CD4-positive, CD25-positive, alpha-beta regulatory T cell (primary cell): Measurements from ENCODE around the gene DNAH17. TPM values are rescaled to one million over a fixed set of nuclear protein-coding genes. Genes with fewer than 3 reads are reported as not detected.

Experiments used
- ATAC-seq, 2 donors: fragments of 150-1000 bp; cut with Tn5 transposase; one replicate each; pipeline ENCODE4 v1.10.0; 2021; ENCODE audit warnings: low read depth in 2 of 2, moderate number of reproducible peaks in 2 of 2, moderate library complexity in 1 of 2
- DNase-seq, 3 donors: peaks; one replicate each; pipeline versions ENCODE4 v3.0.0 to v3.0.0-alpha.2; 2012 to 2022; ENCODE audit warnings: mixed read lengths in 1 of 3
- H3K27ac ChIP-seq: one replicate; pipeline ENCODE4 v1.7.0; 2013; ENCODE audit warnings: mild to moderate bottlenecking, low read length; ENCODE audit not compliant: insufficient read depth, poor library complexity, severe bottlenecking
- H3K27me3 ChIP-seq: one replicate; pipeline ENCODE4 v1.7.0; 2013; ENCODE audit warnings: low read length; ENCODE audit not compliant: control insufficient read depth, insufficient read depth
- H3K36me3 ChIP-seq: one replicate; pipeline ENCODE4 v1.7.0; 2013; ENCODE audit warnings: mild to moderate bottlenecking, low read length, moderate library complexity; ENCODE audit not compliant: control insufficient read depth, insufficient read depth
- H3K4me1 ChIP-seq: 2 replicates; pipeline ENCODE4 v1.7.0; 2013; ENCODE audit warnings: mild to moderate bottlenecking, low read length; ENCODE audit not compliant: insufficient read depth, control insufficient read depth, poor library complexity, severe bottlenecking
- H3K4me3 ChIP-seq: one replicate; pipeline ENCODE4 v1.7.0; 2013; ENCODE audit warnings: low read depth, mild to moderate bottlenecking, low read length, moderate library complexity
- H3K9me3 ChIP-seq, 2 experiments: 1 replicate in 1 of 2; 2 replicates in 1 of 2; pipeline ENCODE4 v1.7.0; 2013; ENCODE audit warnings: low read length in 2 of 2, mild to moderate bottlenecking in 1 of 2, moderate library complexity in 1 of 2; ENCODE audit not compliant: control insufficient read depth in 2 of 2
- H3K27ac Mint-ChIP-seq, 3 donors: one replicate each; pipeline ENCODE4 v1.8.0; 2020 to 2022; ENCODE audit warnings: mild to moderate bottlenecking in 3 of 3, mixed read lengths in 3 of 3, moderate library complexity in 2 of 3
- H3K27me3 Mint-ChIP-seq: one replicate; pipeline ENCODE4 v1.8.0; 2022; ENCODE audit warnings: mild to moderate bottlenecking, mixed read lengths
- H3K36me3 Mint-ChIP-seq: one replicate; pipeline ENCODE4 v1.8.0; 2020; ENCODE audit warnings: mixed read lengths
- H3K4me1 Mint-ChIP-seq, 4 donors: one replicate each; pipeline ENCODE4 v1.8.0; 2020 to 2022; ENCODE audit warnings: mixed read lengths in 4 of 4, mild to moderate bottlenecking in 1 of 4
- H3K4me3 Mint-ChIP-seq, 4 donors: one replicate each; pipeline ENCODE4 v1.8.0; 2020 to 2022; ENCODE audit warnings: mild to moderate bottlenecking in 4 of 4, mixed read lengths in 4 of 4, moderate library complexity in 3 of 4
- H3K9me3 Mint-ChIP-seq, 7 donors: one replicate each; pipeline ENCODE4 v1.8.0; 2020 to 2022; ENCODE audit warnings: mixed read lengths in 7 of 7, mild to moderate bottlenecking in 3 of 7, moderate library complexity in 2 of 7
- polyA plus RNA-seq, 4 donors: library from polyadenylated mRNA; unstranded; fragments of 300-500 nt; fragmentation: Illumina TruSeq; gene quantifications; one replicate each; pipeline ENCODE4 v1.2.3, GENCODE V29; 2021
- total RNA-seq: library from RNA; stranded (reverse); gene quantifications from one replicate; pipeline ENCODE4 v1.2.3, GENCODE V29; 2022

DNAH17 gene
- total and polyA plus RNA-seq, 5 donors from 2014 or later: 0.24 to 3.4 (median 0.83) TPM; not detected in 1

GRCh38 chr17:78523934-78524655 is 53.1 kb downstream of the DNAH17 start:
- ATAC-seq (no peak), DNase-seq (no peak)
- H3K9me3 ChIP-seq: no peaks in the 10 kb centered on the region
- Mint-ChIP-seq H3K4me1 (no peaks in the 10 kb centered on the region), H3K36me3 (no peaks in the 10 kb centered on the region), H3K4me3 (no peak overlapping the region), H3K27ac (no peak overlapping the region), H3K9me3 (peaks cover 0 to 2% (median 0%) of the 10 kb centered on the region in 7 donors), H3K27me3 (peaks cover 5% of the 10 kb centered on the region)
- H3K4me3 ChIP-seq: no peak overlapping the region
- no peaks in the 10 kb centered on the region for H3K36me3 ChIP-seq
- H3K4me1 ChIP-seq: no peaks in the 10 kb centered on the region
- no peaks in the 10 kb centered on the region for H3K27me3 ChIP-seq
- no peak overlapping the region for H3K27ac ChIP-seq

GRCh38 chr17:78522031-78522809 is 55.0 kb downstream of the DNAH17 start:
- DNase-seq (no peak), ATAC-seq (no peak)
- Mint-ChIP-seq H3K27ac (peak overlapping the region in 2 of 3 donors; percentile 16 to 30), H3K4me3 (no peak overlapping the region), H3K9me3 (peaks cover 0 to 2% (median 0%) of the 10 kb centered on the region in 7 donors), H3K27me3 (peaks cover 10% of the 10 kb centered on the region), H3K36me3 (no peaks in the 10 kb centered on the region), H3K4me1 (no peaks in the 10 kb centered on the region)
- Histone ChIP-seq H3K36me3 (no peaks in the 10 kb centered on the region), H3K9me3 (no peaks in the 10 kb centered on the region), H3K27ac (no peak overlapping the region), H3K4me1 (no peaks in the 10 kb centered on the region), H3K4me3 (no peak overlapping the region), H3K27me3 (no peaks in the 10 kb centered on the region)

- no peaks in the 10 kb centered on the region for H3K27me3 ChIP-seq
- Mint-ChIP-seq H3K27ac (no peak overlapping the region), H3K4me3 (no peak overlapping the region), H3K27me3 (peaks cover 10% of the 10 kb centered on the region), H3K36me3 (no peaks in the 10 kb centered on the region), H3K9me3 (no peaks in the 10 kb centered on the region), H3K4me1 (no peaks in the 10 kb centered on the region)
- H3K4me3 ChIP-seq: no peak overlapping the region
- DNase-seq: no peak
- H3K9me3 ChIP-seq: no peaks in the 10 kb centered on the region
- H3K36me3 ChIP-seq: no peaks in the 10 kb centered on the region
- no peak overlapping the region for H3K27ac ChIP-seq
- no peak for ATAC-seq
- no peaks in the 10 kb centered on the region for H3K4me1 ChIP-seq
Measured at GRCh38 chr17:78517421-78517820, 59.8 kb downstream of the DNAH17 start.

- H3K36me3 ChIP-seq: no peaks in the 10 kb centered on the region
- Mint-ChIP-seq H3K27me3 (peaks cover 5% of the 10 kb centered on the region), H3K4me3 (no peak overlapping the region), H3K36me3 (no peaks in the 10 kb centered on the region), H3K27ac (no peak overlapping the region), H3K4me1 (no peaks in the 10 kb centered on the region), H3K9me3 (no peaks in the 10 kb centered on the region)
- H3K27me3 ChIP-seq: no peaks in the 10 kb centered on the region
- H3K4me1 ChIP-seq: no peaks in the 10 kb centered on the region
- no peak overlapping the region for H3K4me3 ChIP-seq
- ATAC-seq (no peak), DNase-seq (no peak)
- no peaks in the 10 kb centered on the region for H3K9me3 ChIP-seq
- H3K27ac ChIP-seq: no peak overlapping the region
Measured at GRCh38 chr17:78515480-78515879, 61.7 kb downstream of the DNAH17 start.

- H3K36me3 ChIP-seq: no peaks in the 10 kb centered on the region
- Mint-ChIP-seq H3K36me3 (no peaks in the 10 kb centered on the region), H3K9me3 (no peaks in the 10 kb centered on the region), H3K4me3 (no peak overlapping the region), H3K27ac (peak overlapping the region in 1 of 3 donors; percentile 90), H3K4me1 (no peaks in the 10 kb centered on the region), H3K27me3 (peaks cover 5% of the 10 kb centered on the region)
- no peaks in the 10 kb centered on the region for H3K27me3 ChIP-seq
- H3K9me3 ChIP-seq: no peaks in the 10 kb centered on the region
- ATAC-seq: no peak
- H3K4me3 ChIP-seq: no peak overlapping the region
- H3K4me1 ChIP-seq: no peaks in the 10 kb centered on the region
- no peak for DNase-seq
- H3K27ac ChIP-seq: no peak overlapping the region
Measured at GRCh38 chr17:78514521-78514920, 62.7 kb downstream of the DNAH17 start.

- H3K4me1 Mint-ChIP-seq: no peaks in the 10 kb centered on the region
- H3K27me3 Mint-ChIP-seq: peaks cover 2% of the 10 kb centered on the region
- ATAC-seq (no peak), DNase-seq (no peak)
- H3K36me3 Mint-ChIP-seq: no peaks in the 10 kb centered on the region
- no peaks in the 10 kb centered on the region for H3K9me3 Mint-ChIP-seq
- Histone ChIP-seq H3K27ac (no peak overlapping the region), H3K4me1 (no peaks in the 10 kb centered on the region), H3K36me3 (no peaks in the 10 kb centered on the region), H3K27me3 (no peaks in the 10 kb centered on the region), H3K4me3 (no peak overlapping the region), H3K9me3 (no peaks in the 10 kb centered on the region)
- no peak overlapping the region for H3K27ac Mint-ChIP-seq
- H3K4me3 Mint-ChIP-seq: no peak overlapping the region
Measured at GRCh38 chr17:78512976-78513375, 64.2 kb downstream of the DNAH17 start.

- Mint-ChIP-seq H3K4me1 (no peaks in the 10 kb centered on the region), H3K36me3 (no peaks in the 10 kb centered on the region), H3K9me3 (no peaks in the 10 kb centered on the region), H3K27ac (no peak overlapping the region), H3K4me3 (no peak overlapping the region), H3K27me3 (no peaks in the 10 kb centered on the region)
- H3K27me3 ChIP-seq: no peaks in the 10 kb centered on the region
- ATAC-seq: no peak
- no peak overlapping the region for H3K27ac ChIP-seq
- no peaks in the 10 kb centered on the region for H3K9me3 ChIP-seq
- no peak overlapping the region for H3K4me3 ChIP-seq
- no peak for DNase-seq
- H3K36me3 ChIP-seq: no peaks in the 10 kb centered on the region
- no peaks in the 10 kb centered on the region for H3K4me1 ChIP-seq
Measured at GRCh38 chr17:78510141-78511075, 66.8 kb downstream of the DNAH17 start.
